Neuronal stem cell (in vitro differentiated cells): ENCODE measurements around the gene FBXO44.
A peak's percentile ranks its signal among the peaks of the same experiment; 100 is the strongest.

Experiments used
- DNase-seq: peaks from one replicate; pipeline ENCODE4 v3.0.0-alpha.2; 2013; ENCODE audit warnings: low spot score
- H2AFZ ChIP-seq: one replicate; pipeline ENCODE4 v1.6.1; 2013; ENCODE audit warnings: mild to moderate bottlenecking, low read length, inconsistent platforms
- H2AK5ac ChIP-seq: 2 replicates; pipeline ENCODE4 v1.6.1; 2013; ENCODE audit warnings: low read depth, mild to moderate bottlenecking, inconsistent platforms, low read length, moderate library complexity, mixed read lengths
- H2BK120ac ChIP-seq: 2 replicates; pipeline ENCODE4 v1.6.1; 2013; ENCODE audit warnings: low read depth, mild to moderate bottlenecking, inconsistent platforms, low read length, moderate library complexity, mixed read lengths
- H2BK12ac ChIP-seq: one replicate; pipeline ENCODE4 v1.6.1; 2013; ENCODE audit warnings: low read length, inconsistent platforms
- H2BK15ac ChIP-seq: 2 replicates; pipeline ENCODE4 v1.6.1; 2013; ENCODE audit warnings: mild to moderate bottlenecking, low read length, inconsistent platforms, mixed read lengths
- H2BK5ac ChIP-seq: one replicate; pipeline ENCODE4 v1.6.1; 2013; ENCODE audit warnings: inconsistent platforms, mild to moderate bottlenecking, low read length, moderate library complexity
- H3K14ac ChIP-seq: one replicate; pipeline ENCODE4 v1.6.1; 2013; ENCODE audit warnings: low read length, inconsistent platforms
- H3K18ac ChIP-seq: 2 replicates; pipeline ENCODE4 v1.6.1; 2013; ENCODE audit warnings: low read length, inconsistent platforms
- H3K23ac ChIP-seq: 2 replicates; pipeline ENCODE4 v1.6.1; 2013; ENCODE audit warnings: low read depth, mild to moderate bottlenecking, mixed read lengths, low read length, inconsistent platforms; ENCODE audit not compliant: poor library complexity
- H3K27ac ChIP-seq: replicated peaks from 3 replicates; pipeline ENCODE4 v1.5.1; 2013; ENCODE audit warnings: low read length, inconsistent platforms
- H3K27me3 ChIP-seq, 3 experiments: 2 replicates each; pipeline ENCODE4 v1.6.1; 2013; ENCODE audit warnings: low read length in 3 of 3, mild to moderate bottlenecking in 2 of 3, inconsistent platforms in 1 of 3, low read depth in 1 of 3, mixed read lengths in 1 of 3, moderate library complexity in 1 of 3; ENCODE audit not compliant: control insufficient read depth in 3 of 3, insufficient read depth in 3 of 3
- H3K36me3 ChIP-seq, 2 donors: replicated peaks in 1 of 2; 2 replicates each; pipeline ENCODE4 v1.6.1; 2013; ENCODE audit warnings: low read length in 2 of 2; ENCODE audit not compliant: control insufficient read depth in 2 of 2, insufficient read depth in 2 of 2
- H3K4ac ChIP-seq: 2 replicates; pipeline ENCODE4 v1.6.1; 2013; ENCODE audit warnings: inconsistent platforms, mild to moderate bottlenecking, low read length, moderate library complexity
- H3K4me1 ChIP-seq, 2 donors: 1 replicate in 1 of 2; 2 replicates in 1 of 2; pipeline ENCODE4 v1.6.1; 2013; ENCODE audit warnings: low read length in 2 of 2, low read depth in 1 of 2; ENCODE audit not compliant: control insufficient read depth in 2 of 2, insufficient read depth in 1 of 2
- H3K4me2 ChIP-seq: one replicate; pipeline ENCODE4 v1.6.1; 2013; ENCODE audit warnings: mild to moderate bottlenecking, low read length, inconsistent platforms; ENCODE audit not compliant: insufficient read depth, poor library complexity, severe bottlenecking
- H3K4me3 ChIP-seq, 2 donors: 2 replicates each; pipeline ENCODE4 v1.5.1; 2013; ENCODE audit warnings: low read length in 2 of 2, mild to moderate bottlenecking in 2 of 2, inconsistent platforms in 1 of 2, moderate library complexity in 1 of 2
- H3K79me1 ChIP-seq: one replicate; pipeline ENCODE4 v1.6.1; 2013; ENCODE audit warnings: low read depth, mild to moderate bottlenecking, inconsistent platforms, low read length, moderate library complexity
- H3K9ac ChIP-seq: one replicate; pipeline ENCODE4 v1.6.1; 2013; ENCODE audit warnings: mild to moderate bottlenecking, low read depth, low read length, inconsistent platforms; ENCODE audit not compliant: poor library complexity
- H3K9me3 ChIP-seq, 2 donors: replicated peaks in 1 of 2; 2 replicates each; pipeline versions ENCODE3 to v1.6.1; 2013; ENCODE audit warnings: low read length in 2 of 2, mild to moderate bottlenecking in 2 of 2, inconsistent platforms in 1 of 2, low read depth in 1 of 2, mixed read lengths in 1 of 2, moderate library complexity in 1 of 2; ENCODE audit not compliant: control insufficient read depth in 2 of 2, insufficient read depth in 1 of 2
- H4K8ac ChIP-seq: one replicate; pipeline ENCODE4 v1.6.1; 2013; ENCODE audit warnings: low read depth, mild to moderate bottlenecking, inconsistent platforms, low read length, moderate library complexity
- H4K91ac ChIP-seq: one replicate; pipeline ENCODE4 v1.6.1; 2013; ENCODE audit warnings: low read length, low read depth, mild to moderate bottlenecking, inconsistent platforms; ENCODE audit not compliant: poor library complexity
- WGBS, 2 donors: extraction: QIAGEN DNeasy Blood & Tissue Kit; methylation state at CpG; one replicate each; pipeline ENCODE4 v1.1.7; 2013; ENCODE audit warnings: missing lambda C conversion rate in 2 of 2, mixed read lengths in 1 of 2; ENCODE audit not compliant: insufficient read length in 2 of 2, insufficient replicate concordance in 1 of 2; ENCODE audit errors: extremely low coverage in 2 of 2; 5-methylcytosine and 5-hydroxymethylcytosine counted together

The FBXO44 gene

DNA sequence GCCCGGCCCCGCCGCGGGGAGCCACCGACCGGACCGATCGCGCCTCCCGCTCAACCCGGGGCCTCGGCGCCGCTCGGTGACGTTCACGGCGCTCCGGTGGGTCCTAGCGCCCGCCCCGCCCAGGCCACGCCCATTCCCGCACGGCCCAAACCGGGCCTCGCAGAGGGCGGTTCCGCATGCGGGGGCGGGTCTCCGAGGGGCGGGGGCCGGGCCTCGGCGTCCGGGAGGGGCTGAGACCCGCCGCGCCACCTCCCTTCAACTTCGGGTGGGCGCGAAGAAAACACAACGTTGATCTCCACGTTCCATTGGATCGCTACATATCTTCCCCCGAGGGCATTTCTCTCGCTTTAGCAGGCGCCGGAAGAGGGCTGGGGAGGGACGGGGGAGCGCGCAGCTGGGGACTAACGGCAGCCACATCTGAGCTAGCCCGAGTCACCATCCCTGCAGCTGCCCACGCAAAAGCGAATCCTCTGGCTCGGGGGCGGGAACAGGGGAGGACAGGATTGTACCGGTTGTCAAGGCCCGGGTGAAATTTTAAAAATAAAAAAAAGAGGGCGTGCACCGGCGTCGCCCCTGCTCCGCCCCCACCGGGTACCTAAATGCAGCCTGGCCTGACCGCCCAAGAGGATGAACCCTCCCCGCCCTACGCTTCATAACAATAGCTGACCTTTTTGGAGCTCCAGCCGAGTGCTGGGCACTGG is 26.5 kb downstream of the FBXO44 start, which contains the start of gene MAD2L2:
MAD2L2 (minus strand) TSS at position 78 of the 701 bp plus-strand sequence. CDS start 547 bp downstream, outside the sequence.
- Histone ChIP-seq H3K9ac (peak within 1 kb of the TSS; percentile 95), H3K4me1 (peaks cover 10 to 15% of the 10 kb centered on the region in 2 donors), H3K4me3 (peak within 1 kb of the TSS; percentile 96 to 97), H4K91ac (peak within 1 kb of the TSS; percentile 43), H3K27ac (peak within 1 kb of the TSS; percentile 83), H3K4me2 (peak within 1 kb of the TSS; percentile 97), H2AFZ (peak within 1 kb of the TSS; percentile 86), H3K4ac (peak within 1 kb of the TSS; percentile 58), H3K14ac (peak within 1 kb of the TSS; percentile 65), H2BK12ac (no peak within 1 kb of the TSS), H3K18ac (peak within 1 kb of the TSS; percentile 96), H2BK15ac (peak within 1 kb of the TSS; percentile 60), H4K8ac (peak within 1 kb of the TSS; percentile 31), H2BK5ac (peak within 1 kb of the TSS; percentile 68), H3K79me1 (peaks cover 6% of the 10 kb centered on the region), H3K36me3 (peaks cover 11 to 42% of the 10 kb centered on the region in 2 donors), H3K23ac (peak within 1 kb of the TSS; percentile 97), H2BK120ac (no peak within 1 kb of the TSS), H3K9me3 (no peaks in the 10 kb centered on the region), H2AK5ac (peak within 1 kb of the TSS; percentile 74), H3K27me3 (no peaks in the 10 kb centered on the region)
- DNase-seq, result peak; percentile 81
- no CpG with 5 or more reads among the region's 71 CpGs for WGBS, 2 donors

GRCh38 chr1:11682287-11682771 is 27.7 kb downstream of the FBXO44 start:
- Histone ChIP-seq H3K27me3 (no peaks in the 10 kb centered on the region), H3K9me3 (no peaks in the 10 kb centered on the region), H3K18ac (no peak overlapping the region), H3K9ac (no peak overlapping the region), H2BK15ac (no peak overlapping the region), H3K4ac (no peak overlapping the region), H2AK5ac (no peak overlapping the region), H3K4me1 (peaks cover 10 to 15% of the 10 kb centered on the region in 2 donors), H2AFZ (no peak overlapping the region), H3K23ac (no peak overlapping the region), H2BK120ac (no peak overlapping the region), H2BK5ac (no peak overlapping the region), H3K79me1 (peaks cover 6% of the 10 kb centered on the region), H4K8ac (no peak overlapping the region), H4K91ac (no peak overlapping the region), H3K4me2 (no peak overlapping the region), H3K14ac (no peak overlapping the region), H3K36me3 (peaks cover 3 to 31% of the 10 kb centered on the region in 2 donors), H3K27ac (no peak overlapping the region), H2BK12ac (no peak overlapping the region), H3K4me3 (peak overlapping the region in 1 of 2 donors; percentile 97)
- WGBS, 2 donors, result no CpG with 5 or more reads among the region's 7 CpGs
- no peak for DNase-seq

GRCh38 chr1:11682799-11683198 is 28.1 kb downstream of the FBXO44 start:
- Histone ChIP-seq H3K14ac (no peak overlapping the region), H3K27ac (no peak overlapping the region), H3K18ac (peak overlapping the region; percentile 20), H3K4ac (no peak overlapping the region), H3K27me3 (no peaks in the 10 kb centered on the region), H3K23ac (no peak overlapping the region), H2AK5ac (no peak overlapping the region), H3K9me3 (no peaks in the 10 kb centered on the region), H3K4me1 (peaks cover 10 to 15% of the 10 kb centered on the region in 2 donors), H2BK5ac (no peak overlapping the region), H2AFZ (no peak overlapping the region), H3K79me1 (peaks cover 6% of the 10 kb centered on the region), H2BK15ac (no peak overlapping the region), H3K4me3 (no peak overlapping the region), H3K4me2 (no peak overlapping the region), H3K36me3 (peaks cover 0 to 30% of the 10 kb centered on the region in 2 donors), H3K9ac (no peak overlapping the region), H2BK120ac (no peak overlapping the region), H2BK12ac (no peak overlapping the region), H4K8ac (no peak overlapping the region), H4K91ac (no peak overlapping the region)
- DNase-seq, result no peak
- no CpG with 5 or more reads among the region's 1 CpG for WGBS, 2 donors

- Histone ChIP-seq H2AFZ (no peak overlapping the region), H3K4me1 (peaks cover 10 to 15% of the 10 kb centered on the region in 2 donors), H2BK12ac (no peak overlapping the region), H4K8ac (no peak overlapping the region), H3K36me3 (peaks cover 0 to 22% of the 10 kb centered on the region in 2 donors), H3K4ac (no peak overlapping the region), H3K27me3 (no peaks in the 10 kb centered on the region), H3K4me2 (no peak overlapping the region), H3K4me3 (no peak overlapping the region), H2AK5ac (no peak overlapping the region), H3K14ac (no peak overlapping the region), H2BK120ac (no peak overlapping the region), H4K91ac (no peak overlapping the region), H3K23ac (no peak overlapping the region), H3K9ac (no peak overlapping the region), H3K18ac (no peak overlapping the region), H2BK5ac (no peak overlapping the region), H3K79me1 (peaks cover 6% of the 10 kb centered on the region), H2BK15ac (no peak overlapping the region), H3K27ac (no peak overlapping the region), H3K9me3 (no peaks in the 10 kb centered on the region)
- WGBS, 2 donors, result no CpG with 5 or more reads among the region's 7 CpGs
- no peak for DNase-seq
These were observed 29.4 kb downstream of the FBXO44 start for GRCh38 chr1:11684070-11684469.
